Mesenchymal stem cell (in vitro differentiated cells and primary cell): ENCODE results near the gene KCTD2.

ENCODE experiments used
- DNase-seq: peaks from one replicate; pipeline ENCODE4 v3.0.0-alpha.2; 2013
- H2AFZ ChIP-seq: one replicate; pipeline ENCODE4 v1.6.1; 2013; ENCODE audit warnings: low read depth, mild to moderate bottlenecking, control low read depth, inconsistent platforms, low read length, moderate library complexity
- H2AK5ac ChIP-seq: 2 replicates; pipeline ENCODE4 v1.6.1; 2013; ENCODE audit warnings: low read length, moderate library complexity, mild to moderate bottlenecking, inconsistent platforms; ENCODE audit not compliant: severe bottlenecking
- H2BK120ac ChIP-seq: one replicate; pipeline ENCODE4 v1.6.1; 2013; ENCODE audit warnings: low read depth, mild to moderate bottlenecking, inconsistent platforms, low read length, moderate library complexity
- H2BK12ac ChIP-seq, 2 experiments: one replicate each; pipeline ENCODE4 v1.6.1; 2013; ENCODE audit warnings: inconsistent platforms in 2 of 2, low read length in 2 of 2, mild to moderate bottlenecking in 2 of 2, moderate library complexity in 2 of 2, control low read depth in 1 of 2
- H2BK15ac ChIP-seq: one replicate; pipeline ENCODE4 v1.6.1; 2013; ENCODE audit warnings: mild to moderate bottlenecking, low read depth, inconsistent platforms; ENCODE audit not compliant: poor library complexity, severe bottlenecking
- H2BK5ac ChIP-seq: 2 replicates; pipeline ENCODE4 v1.6.1; 2013; ENCODE audit warnings: low read depth, mild to moderate bottlenecking, low read length, control low read depth, inconsistent platforms; ENCODE audit not compliant: poor library complexity, severe bottlenecking
- H3K14ac ChIP-seq, 2 experiments: one replicate each; pipeline ENCODE4 v1.6.1; 2013; ENCODE audit warnings: inconsistent platforms in 2 of 2, low read length in 2 of 2, control low read depth in 1 of 2, mild to moderate bottlenecking in 1 of 2, moderate library complexity in 1 of 2
- H3K18ac ChIP-seq, 2 experiments: one replicate each; pipeline ENCODE4 v1.6.1; 2013; ENCODE audit warnings: inconsistent platforms in 2 of 2, low read length in 2 of 2, control low read depth in 1 of 2, low read depth in 1 of 2, mild to moderate bottlenecking in 1 of 2
- H3K23ac ChIP-seq, 2 experiments: one replicate each; pipeline ENCODE4 v1.6.1; 2013; ENCODE audit warnings: inconsistent platforms in 2 of 2, low read length in 2 of 2, mild to moderate bottlenecking in 2 of 2, moderate library complexity in 2 of 2, control low read depth in 1 of 2
- H3K27ac ChIP-seq: 2 replicates; pipeline ENCODE4 v1.5.1; 2013; ENCODE audit warnings: mild to moderate bottlenecking, moderate library complexity, low read length, control low read depth, inconsistent platforms; ENCODE audit not compliant: poor library complexity, severe bottlenecking
- H3K27me3 ChIP-seq, 2 experiments: 2 replicates each; pipeline versions ENCODE4 v1.6.1 to v1.7.0; 2013; ENCODE audit warnings: low read length in 2 of 2, mild to moderate bottlenecking in 2 of 2, moderate library complexity in 2 of 2, control low read depth in 1 of 2, inconsistent platforms in 1 of 2; ENCODE audit not compliant: control insufficient read depth in 1 of 2, insufficient read depth in 1 of 2
- H3K36me3 ChIP-seq, 2 experiments: 2 replicates each; pipeline versions ENCODE4 v1.6.1 to v1.7.0; 2013; ENCODE audit warnings: low read length in 2 of 2, control low read depth in 1 of 2, inconsistent platforms in 1 of 2, low read depth in 1 of 2, mild to moderate bottlenecking in 1 of 2; ENCODE audit not compliant: insufficient read depth in 2 of 2, control insufficient read depth in 1 of 2
- H3K4ac ChIP-seq, 2 experiments: one replicate each; pipeline ENCODE4 v1.6.1; 2013; ENCODE audit warnings: inconsistent platforms in 2 of 2, low read length in 2 of 2, mild to moderate bottlenecking in 2 of 2, moderate library complexity in 2 of 2, control low read depth in 1 of 2, low read depth in 1 of 2
- H3K4me1 ChIP-seq: 2 replicates; pipeline ENCODE4 v1.6.1; 2013; ENCODE audit warnings: low read depth, low read length, control low read depth; ENCODE audit not compliant: control insufficient read depth, insufficient read depth
- H3K4me2 ChIP-seq: 2 replicates; pipeline ENCODE4 v1.6.1; 2013; ENCODE audit warnings: low read length, mild to moderate bottlenecking, inconsistent platforms; ENCODE audit not compliant: poor library complexity, severe bottlenecking
- H3K4me3 ChIP-seq, 2 experiments: 2 replicates each; pipeline versions ENCODE4 v1.5.1 to v1.7.0; 2013; ENCODE audit warnings: low read length in 2 of 2, mild to moderate bottlenecking in 2 of 2, control low read depth in 1 of 2, low read depth in 1 of 2; ENCODE audit not compliant: insufficient read depth in 1 of 2
- H3K79me1 ChIP-seq: replicated peaks from 2 replicates; pipeline ENCODE4 v1.6.1; 2013; ENCODE audit warnings: mild to moderate bottlenecking, control low read depth, low read length, inconsistent platforms; ENCODE audit not compliant: poor library complexity, severe bottlenecking
- H3K9ac ChIP-seq: 2 replicates; pipeline ENCODE4 v1.7.0; 2013; ENCODE audit warnings: mild to moderate bottlenecking, low read length, moderate library complexity
- H3K9me3 ChIP-seq: 2 replicates; pipeline ENCODE4 v1.7.0; 2013; ENCODE audit warnings: mild to moderate bottlenecking, low read length; ENCODE audit not compliant: control insufficient read depth
- H4K8ac ChIP-seq: one replicate; pipeline ENCODE4 v1.6.1; 2013; ENCODE audit warnings: inconsistent platforms, mild to moderate bottlenecking, low read length, moderate library complexity
- H4K91ac ChIP-seq: one replicate; pipeline ENCODE4 v1.6.1; 2013; ENCODE audit warnings: mild to moderate bottlenecking, low read length, inconsistent platforms
- WGBS: methylation state at CpG from one replicate; pipeline ENCODE4 v1.1.7; 2013; ENCODE audit warnings: mixed read lengths; 5-methylcytosine and 5-hydroxymethylcytosine counted together

The KCTD2 gene

GRCh38 chr17:75001915-75002843, 44.8 kb upstream of the KCTD2 start:
- Histone ChIP-seq H3K4me2 (no peak overlapping the region), H3K18ac (no peak overlapping the region), H3K4me3 (no peak overlapping the region), H2BK120ac (no peak overlapping the region), H3K79me1 (peaks cover 17% of the 10 kb centered on the region), H2BK15ac (no peak overlapping the region), H2AFZ (no peak overlapping the region), H3K4ac (no peak overlapping the region), H3K23ac (no peak overlapping the region), H2BK5ac (no peak overlapping the region), H3K36me3 (peaks cover 55 to 69% of the 10 kb centered on the region in 2 experiments), H3K14ac (no peak overlapping the region), H3K4me1 (no peaks in the 10 kb centered on the region), H3K27me3 (no peaks in the 10 kb centered on the region), H3K27ac (no peak overlapping the region), H4K8ac (no peak overlapping the region), H2AK5ac (no peak overlapping the region), H3K9me3 (no peaks in the 10 kb centered on the region), H3K9ac (no peak overlapping the region), H2BK12ac (no peak overlapping the region), H4K91ac (no peak overlapping the region)
- WGBS = 99% methylated on average over 14 of the region's 15 CpGs
- DNase-seq = no peak

- Histone ChIP-seq H2BK12ac (no peak overlapping the region), H2BK120ac (no peak overlapping the region), H4K91ac (no peak overlapping the region), H3K79me1 (peaks cover 14% of the 10 kb centered on the region), H3K23ac (no peak overlapping the region), H2AK5ac (no peak overlapping the region), H2BK5ac (no peak overlapping the region), H3K4ac (no peak overlapping the region), H3K9me3 (no peaks in the 10 kb centered on the region), H3K4me2 (no peak overlapping the region), H4K8ac (no peak overlapping the region), H3K4me1 (no peaks in the 10 kb centered on the region), H2AFZ (no peak overlapping the region), H3K36me3 (peaks cover 55 to 69% of the 10 kb centered on the region in 2 experiments), H3K14ac (no peak overlapping the region), H3K27me3 (no peaks in the 10 kb centered on the region), H3K9ac (no peak overlapping the region), H3K4me3 (no peak overlapping the region), H2BK15ac (no peak overlapping the region), H3K27ac (no peak overlapping the region), H3K18ac (no peak overlapping the region)
- no peak for DNase-seq
- WGBS = 96% methylated on average over 68 of the region's 76 CpGs
Measured at GRCh38 chr17:75003070-75003956, 43.7 kb upstream of the KCTD2 start.

- no peak for DNase-seq
- Histone ChIP-seq H2AFZ (no peak overlapping the region), H3K23ac (no peak overlapping the region), H2BK5ac (no peak overlapping the region), H3K36me3 (peaks cover 55 to 66% of the 10 kb centered on the region in 2 experiments), H3K9me3 (no peaks in the 10 kb centered on the region), H2BK120ac (no peak overlapping the region), H3K9ac (no peak overlapping the region), H3K18ac (no peak overlapping the region), H4K8ac (no peak overlapping the region), H4K91ac (no peak overlapping the region), H3K27me3 (no peaks in the 10 kb centered on the region), H3K4ac (no peak overlapping the region), H3K79me1 (peaks cover 10% of the 10 kb centered on the region), H2AK5ac (no peak overlapping the region), H3K27ac (no peak overlapping the region), H3K4me2 (no peak overlapping the region), H3K4me3 (no peak overlapping the region), H2BK15ac (no peak overlapping the region), H3K14ac (no peak overlapping the region), H3K4me1 (no peaks in the 10 kb centered on the region), H2BK12ac (no peak overlapping the region)
- 96% methylated on average over 19 of the region's 19 CpGs for WGBS
Measured at GRCh38 chr17:75003957-75004355, 43.1 kb upstream of the KCTD2 start.

- H3K27me3 ChIP-seq = no peaks in the 10 kb centered on the region
- H3K9ac ChIP-seq = no peak overlapping the region
- peaks cover 8% of the 10 kb centered on the region for H3K79me1 ChIP-seq
- H3K9me3 ChIP-seq = no peaks in the 10 kb centered on the region
- no peak overlapping the region for H4K8ac ChIP-seq
- H3K4me2 ChIP-seq = no peak overlapping the region
- H2BK15ac ChIP-seq = no peak overlapping the region
- no peak overlapping the region for H2AK5ac ChIP-seq
- no peaks in the 10 kb centered on the region for H3K4me1 ChIP-seq
- no peak overlapping the region for H3K18ac ChIP-seq
- DNase-seq = no peak
- WGBS = 98% methylated on average over 2 of the region's 3 CpGs
- no peak overlapping the region for H2BK5ac ChIP-seq
- no peak overlapping the region for H3K27ac ChIP-seq
- H3K23ac ChIP-seq = no peak overlapping the region
- no peak overlapping the region for H3K14ac ChIP-seq
- H3K4ac ChIP-seq = no peak overlapping the region
- peaks cover 52 to 64% of the 10 kb centered on the region in 2 experiments for H3K36me3 ChIP-seq
- no peak overlapping the region for H2AFZ ChIP-seq
- no peak overlapping the region for H4K91ac ChIP-seq
- no peak overlapping the region for H3K4me3 ChIP-seq
- H2BK12ac ChIP-seq = no peak overlapping the region
- H2BK120ac ChIP-seq = no peak overlapping the region
Measured at GRCh38 chr17:75004371-75004770, 42.7 kb upstream of the KCTD2 start.
